BLaER1 treated with 17β-estradiol and CSF1 and Interleukin-3, amounts not matched to agents 10 nM and 100 nM (cell line): Measurements from ENCODE around the gene FBN1.

Experiments used
- H3K27ac ChIP-seq, 11 experiments: shearing (Covaris generic); formaldehyde crosslinking; 2 replicates each; pipeline ENCODE4 v1.8.1; 2022
- H3K27me3 ChIP-seq, 11 experiments: shearing (Covaris generic); formaldehyde crosslinking; 2 replicates each; pipeline ENCODE4 v1.8.1; 2022
- H3K36me3 ChIP-seq, 11 experiments: shearing (Covaris generic); formaldehyde crosslinking; 2 replicates each; pipeline ENCODE4 v1.8.1; 2022
- H3K4me1 ChIP-seq, 10 experiments: shearing (Covaris generic); formaldehyde crosslinking; 2 replicates each; pipeline ENCODE4 v1.8.1; 2022
- H3K4me2 ChIP-seq, 11 experiments: shearing (Covaris generic); formaldehyde crosslinking; 2 replicates each; pipeline ENCODE4 v1.8.1; 2022
- H3K4me3 ChIP-seq, 10 experiments: shearing (Covaris generic); formaldehyde crosslinking; 2 replicates each; pipeline ENCODE4 v1.8.1; 2022
- H3K9ac ChIP-seq, 11 experiments: shearing (Covaris generic); formaldehyde crosslinking; 2 replicates each; pipeline ENCODE4 v1.8.1; 2022
- H3K9me3 ChIP-seq, 11 experiments: shearing (Covaris generic); formaldehyde crosslinking; replicated peaks in 1 of 11; 2 replicates each; pipeline ENCODE4 v1.8.1; 2022
- H4K20me1 ChIP-seq, 11 experiments: shearing (Covaris generic); formaldehyde crosslinking; 2 replicates each; pipeline ENCODE4 v1.8.1; 2022
- Cebpa-rat ChIP-seq, 11 experiments: shearing (Covaris generic); IDR thresholded peaks; 2 replicates each; pipeline ENCODE4 v1.8.1; 2022

Gene FBN1

GRCh38 chr15:48596841-48597240 is 48.7 kb downstream of the FBN1 start:
- no peaks in the 10 kb centered on the region for H3K36me3 ChIP-seq
- no peaks in the 10 kb centered on the region for H4K20me1 ChIP-seq
- H3K4me3 ChIP-seq: no peak overlapping the region
- peak overlapping the region in 4 of 11 experiments; percentile 52 to 70 (median 66); a peak in 8 of 22 replicates for H3K27ac ChIP-seq
- peaks cover 4 to 35% (median 25%) of the 10 kb centered on the region in 10 experiments; a peak in 16 of 20 replicates for H3K4me1 ChIP-seq
- 0 out of 22 replicates have a peak, but pooled peaks of 1 of the 11 experiments have one; percentile 0 for TF ChIP-seq Cebpa-rat (IDR thresholded peaks at IDR 0.05)
- H3K9me3 ChIP-seq: no peaks in the 10 kb centered on the region; a peak in 1 of 22 replicates
- H3K27me3 ChIP-seq: no peaks in the 10 kb centered on the region
- H3K4me2 ChIP-seq: peak overlapping the region in 9 of 11 experiments; percentile 11 to 62 (median 50); a peak in 17 of 22 replicates
- H3K9ac ChIP-seq: peak overlapping the region in 2 of 11 experiments; percentile 6; a peak in 2 of 22 replicates

DNA sequence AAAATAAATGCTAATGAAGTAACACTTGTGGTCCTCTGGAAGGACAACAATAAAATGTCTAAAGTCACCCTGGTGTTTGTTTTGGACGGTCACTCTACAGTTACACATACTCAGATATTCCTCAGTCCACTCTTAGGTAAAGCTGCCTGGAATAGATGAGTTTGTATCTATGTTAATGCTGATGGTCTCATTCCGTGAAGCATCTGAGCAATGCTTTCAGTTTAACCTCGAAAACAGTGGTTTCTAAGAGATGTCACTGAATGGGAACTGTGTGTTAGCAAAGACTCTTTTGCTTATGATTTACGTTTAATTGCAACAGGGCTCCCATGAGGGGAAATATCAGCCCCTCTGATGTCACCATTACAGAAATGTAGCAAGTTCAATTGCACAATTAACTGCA is 49.1 kb downstream of the FBN1 start:
- H3K4me1 ChIP-seq: peaks cover 4 to 36% (median 26%) of the 10 kb centered on the region in 10 experiments; a peak in 16 of 20 replicates
- TF ChIP-seq Cebpa-rat (IDR thresholded peaks at IDR 0.05): peak in 1 of 11 experiments; percentile 56; a peak in 1 of 22 replicates
- H3K9me3 ChIP-seq: no peaks in the 10 kb centered on the region; a peak in 1 of 22 replicates
- H3K4me2 ChIP-seq: peak overlapping the region in 9 of 11 experiments; percentile 11 to 62 (median 50); a peak in 17 of 22 replicates
- H3K36me3 ChIP-seq: no peaks in the 10 kb centered on the region
- no peak overlapping the region; a peak in 1 of 20 replicates for H3K4me3 ChIP-seq
- no peaks in the 10 kb centered on the region for H3K27me3 ChIP-seq
- H3K27ac ChIP-seq: peak overlapping the region in 4 of 11 experiments; percentile 56 to 70 (median 68); a peak in 8 of 22 replicates
- H3K9ac ChIP-seq: peak overlapping the region in 3 of 11 experiments; percentile 2 to 44 (median 30); a peak in 2 of 22 replicates
- no peaks in the 10 kb centered on the region for H4K20me1 ChIP-seq

- H3K9ac ChIP-seq: peak overlapping the region in 3 of 11 experiments; percentile 2 to 44 (median 30); a peak in 1 of 22 replicates
- H4K20me1 ChIP-seq: no peaks in the 10 kb centered on the region
- H3K36me3 ChIP-seq: no peaks in the 10 kb centered on the region
- TF ChIP-seq Cebpa-rat (IDR thresholded peaks at IDR 0.05): no peak
- H3K4me3 ChIP-seq: no peak overlapping the region; a peak in 1 of 20 replicates
- H3K4me1 ChIP-seq: peaks cover 4 to 36% (median 26%) of the 10 kb centered on the region in 10 experiments; a peak in 16 of 20 replicates
- H3K27me3 ChIP-seq: no peaks in the 10 kb centered on the region
- H3K9me3 ChIP-seq: no peaks in the 10 kb centered on the region; a peak in 1 of 22 replicates
- H3K4me2 ChIP-seq: peak overlapping the region in 9 of 11 experiments; percentile 11 to 62 (median 50); a peak in 17 of 22 replicates
- H3K27ac ChIP-seq: peak overlapping the region in 4 of 11 experiments; percentile 38 to 70 (median 56); a peak in 8 of 22 replicates
These were observed 49.5 kb downstream of the FBN1 start for GRCh38 chr15:48595981-48596380.

GRCh38 chr15:48592933-48593332 is 52.6 kb downstream of the FBN1 start:
- H3K4me1 ChIP-seq: peaks cover 4 to 36% (median 26%) of the 10 kb centered on the region in 10 experiments; a peak in 16 of 20 replicates
- H3K4me3 ChIP-seq: no peak overlapping the region
- no peak overlapping the region for H3K27ac ChIP-seq
- H3K4me2 ChIP-seq: peak overlapping the region in 5 of 11 experiments; percentile 7 to 33 (median 25); a peak in 7 of 22 replicates
- H3K9ac ChIP-seq: no peak overlapping the region
- H3K36me3 ChIP-seq: no peaks in the 10 kb centered on the region
- no peaks in the 10 kb centered on the region for H3K27me3 ChIP-seq
- TF ChIP-seq Cebpa-rat (IDR thresholded peaks at IDR 0.05): no peak
- no peaks in the 10 kb centered on the region for H3K9me3 ChIP-seq
- H4K20me1 ChIP-seq: no peaks in the 10 kb centered on the region

DNA sequence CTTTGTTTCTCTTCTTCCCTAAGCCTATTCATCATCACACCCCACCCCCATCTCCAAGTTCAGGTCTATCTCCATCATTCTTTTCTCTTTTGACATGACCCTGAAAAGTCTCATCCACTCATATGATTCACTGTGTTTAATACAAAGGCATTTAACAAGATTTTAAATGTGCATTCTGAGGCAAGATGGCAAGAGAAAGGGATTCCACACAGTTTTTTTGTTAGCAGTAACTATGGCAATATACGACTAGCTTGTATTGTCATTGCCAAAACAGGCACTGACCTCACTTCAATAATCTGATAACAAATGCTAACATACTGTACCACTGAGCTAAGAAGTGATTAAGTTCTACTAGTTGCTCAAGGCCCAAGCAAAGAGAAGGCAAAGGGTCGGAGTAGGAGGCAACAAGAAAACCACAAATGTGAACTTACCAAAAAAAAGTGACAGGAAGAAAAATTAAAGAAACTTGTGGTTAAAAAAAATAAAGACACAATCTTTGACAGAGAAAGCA is 53.2 kb downstream of the FBN1 start:
- H3K9me3 ChIP-seq: no peaks in the 10 kb centered on the region
- H3K9ac ChIP-seq: no peak overlapping the region
- no peaks in the 10 kb centered on the region for H4K20me1 ChIP-seq
- peaks cover 4 to 29% (median 23%) of the 10 kb centered on the region in 10 experiments; a peak in 16 of 20 replicates for H3K4me1 ChIP-seq
- no peak overlapping the region for H3K27ac ChIP-seq
- no peaks in the 10 kb centered on the region for H3K36me3 ChIP-seq
- no peaks in the 10 kb centered on the region for H3K27me3 ChIP-seq
- peak overlapping the region in 8 of 11 experiments; percentile 7 to 33 (median 24); a peak in 12 of 22 replicates for H3K4me2 ChIP-seq
- no peak for TF ChIP-seq Cebpa-rat (IDR thresholded peaks at IDR 0.05)
- H3K4me3 ChIP-seq: no peak overlapping the region

DNA sequence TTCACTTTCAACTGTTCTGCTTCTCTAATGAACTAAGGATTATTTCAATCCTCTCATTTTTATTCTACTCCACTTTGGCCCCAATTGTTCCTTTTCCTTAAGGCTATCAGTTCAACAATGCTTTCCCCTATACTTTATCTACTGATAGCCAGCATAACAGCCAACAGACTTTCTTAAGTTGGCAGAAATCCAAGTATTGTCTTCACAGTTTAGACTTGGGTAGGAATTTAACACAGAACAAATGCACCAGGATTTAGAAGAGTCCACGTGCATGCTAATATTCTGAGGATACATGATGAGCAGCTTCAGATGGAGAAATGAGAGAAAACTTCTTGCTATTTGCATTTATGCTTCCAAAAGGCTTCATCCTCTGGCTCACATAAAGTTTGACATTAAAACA is 54.8 kb downstream of the FBN1 start:
- H3K27me3 ChIP-seq: no peaks in the 10 kb centered on the region
- peaks cover 0 to 14% (median 8%) of the 10 kb centered on the region in 10 experiments; a peak in 12 of 20 replicates for H3K4me1 ChIP-seq
- no peak overlapping the region for H3K4me2 ChIP-seq
- H3K36me3 ChIP-seq: no peaks in the 10 kb centered on the region
- TF ChIP-seq Cebpa-rat (IDR thresholded peaks at IDR 0.05): no peak
- H3K4me3 ChIP-seq: no peak overlapping the region
- no peaks in the 10 kb centered on the region for H3K9me3 ChIP-seq
- H4K20me1 ChIP-seq: no peaks in the 10 kb centered on the region
- H3K9ac ChIP-seq: no peak overlapping the region
- H3K27ac ChIP-seq: no peak overlapping the region

- Histone ChIP-seq H4K20me1 (no peaks in the 10 kb centered on the region), H3K4me3 (no peak overlapping the region), H3K9me3 (no peaks in the 10 kb centered on the region), H3K27ac (no peak overlapping the region), H3K9ac (no peak overlapping the region), H3K4me2 (no peak overlapping the region), H3K4me1 (peaks cover 0 to 1% (median 0%) of the 10 kb centered on the region in 10 experiments; a peak in 1 of 20 replicates), H3K36me3 (no peaks in the 10 kb centered on the region), H3K27me3 (no peaks in the 10 kb centered on the region)
- no peak for TF ChIP-seq Cebpa-rat (IDR thresholded peaks at IDR 0.05)
These were observed 60.5 kb downstream of the FBN1 start for GRCh38 chr15:48584812-48585563.

DNA sequence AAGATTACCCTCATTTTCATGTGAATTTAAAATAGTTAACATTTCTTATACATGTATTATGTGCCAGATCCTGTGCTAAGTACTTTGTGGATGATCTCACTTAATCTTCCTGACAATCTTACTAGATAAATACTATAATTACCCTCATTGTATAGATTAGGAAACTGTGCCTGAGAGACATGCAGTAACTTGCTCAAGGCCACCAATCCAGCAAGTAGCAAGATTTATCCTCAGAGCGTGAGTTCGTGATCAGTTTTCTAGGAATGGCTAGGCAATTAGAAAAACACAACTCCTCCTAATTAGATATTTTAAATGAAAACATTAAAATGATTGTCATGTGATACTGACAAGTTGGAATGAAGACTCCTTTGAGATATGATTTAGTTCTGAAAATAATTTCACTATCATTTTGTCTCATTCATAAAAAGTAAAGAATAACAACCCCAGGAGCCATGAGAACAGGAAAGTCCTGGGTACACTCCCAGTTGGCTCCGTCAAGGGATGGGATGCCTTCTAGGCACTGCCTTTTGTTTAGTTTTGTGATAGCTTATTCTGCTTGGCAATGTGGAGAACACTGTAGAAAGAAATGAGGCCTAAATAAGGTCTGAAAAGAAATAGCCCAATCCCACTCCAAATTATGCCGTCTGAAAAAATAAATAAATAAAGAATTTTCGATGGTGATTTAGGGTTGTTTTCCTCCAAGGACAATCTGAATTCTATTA is 61.3 kb downstream of the FBN1 start:
- Histone ChIP-seq H3K4me2 (no peak overlapping the region), H3K36me3 (no peaks in the 10 kb centered on the region), H3K27me3 (no peaks in the 10 kb centered on the region), H3K4me1 (peaks cover 0 to 8% (median 0%) of the 10 kb centered on the region in 10 experiments; a peak in 1 of 20 replicates), H4K20me1 (no peaks in the 10 kb centered on the region), H3K9me3 (no peaks in the 10 kb centered on the region), H3K27ac (no peak overlapping the region), H3K4me3 (no peak overlapping the region), H3K9ac (no peak overlapping the region)
- TF ChIP-seq Cebpa-rat (IDR thresholded peaks at IDR 0.05): no peak
